Lung (tissue), 12 donors: Measurements from ENCODE around the gene SPATA20. TPM values are rescaled to one million over a fixed set of nuclear protein-coding genes. Genes with fewer than 3 reads are reported as not detected.

ENCODE experiments used
- ATAC-seq: fragments of 200-7000 bp; cut with Tn5 transposase; one replicate; pipeline ENCODE4 v1.9.1; 2020; ENCODE audit warnings: moderate number of reproducible peaks; ENCODE audit not compliant: insufficient read depth, low FRiP score
- DNase-seq, 3 donors: peaks; one replicate each; pipeline ENCODE4 v3.0.0-alpha.2; 2013 to 2017
- H3K27ac ChIP-seq, 2 donors: one replicate each; pipeline ENCODE4 v1.5.1; 2013; ENCODE audit warnings: mild to moderate bottlenecking in 2 of 2, moderate library complexity in 2 of 2, control low read depth in 1 of 2, inconsistent platforms in 1 of 2, low read depth in 1 of 2, low read length in 1 of 2
- H3K27me3 ChIP-seq, 3 donors: one replicate each; pipeline ENCODE4 v1.5.1; 2013; ENCODE audit warnings: low read length in 2 of 3; ENCODE audit not compliant: control insufficient read depth in 3 of 3, insufficient read depth in 3 of 3
- H3K36me3 ChIP-seq, 4 donors: one replicate each; pipeline ENCODE4 v1.5.1; 2013; ENCODE audit warnings: low read length in 4 of 4, mild to moderate bottlenecking in 1 of 4, moderate library complexity in 1 of 4; ENCODE audit not compliant: control insufficient read depth in 4 of 4, insufficient read depth in 4 of 4
- H3K4me1 ChIP-seq, 5 donors: one replicate each; pipeline ENCODE4 v1.5.1; 2013; ENCODE audit warnings: low read length in 5 of 5, mild to moderate bottlenecking in 2 of 5, moderate library complexity in 1 of 5; ENCODE audit not compliant: control insufficient read depth in 5 of 5, insufficient read depth in 5 of 5
- H3K4me3 ChIP-seq: one replicate; pipeline ENCODE4 v1.5.1; 2013; ENCODE audit warnings: mild to moderate bottlenecking, control low read depth, moderate library complexity
- H3K9ac ChIP-seq, 2 donors: one replicate each; pipeline ENCODE4 v1.5.1; 2013; ENCODE audit warnings: low read length in 2 of 2, control low read depth in 1 of 2; ENCODE audit not compliant: insufficient read depth in 1 of 2
- H3K9me3 ChIP-seq, 4 donors: one replicate each; pipeline ENCODE4 v1.5.1; 2013; ENCODE audit warnings: low read length in 3 of 4, mild to moderate bottlenecking in 1 of 4, moderate library complexity in 1 of 4; ENCODE audit not compliant: control insufficient read depth in 4 of 4, insufficient read depth in 3 of 4
- CTCF ChIP-seq: IDR thresholded peaks from 2 replicates; pipeline ENCODE4 v1.5.1; 2012; ENCODE audit warnings: mild to moderate bottlenecking; ENCODE audit errors: control extremely low read depth, extremely low read depth
- WGBS, 2 donors: extraction: QIAGEN DNeasy Blood & Tissue Kit; methylation state at CpG; one replicate each; pipeline ENCODE4 v1.1.7; 2013; 5-methylcytosine and 5-hydroxymethylcytosine counted together
- polyA plus RNA-seq, 2 donors: library from polyadenylated mRNA; stranded (reverse); fragments of 200-250 nt; gene quantifications; one replicate each; pipeline ENCODE4 v1.2.1, GENCODE V29; 2013
- total RNA-seq, 2 donors: library from RNA; depleted of rRNA in 1 of 2; stranded (reverse); fragments of >200 nt in 1 of 2; gene quantifications; one replicate each; pipeline ENCODE4 v1.2.1, GENCODE V29; 2014 to 2021
- donor health status: control.
- donor health status: control.
- donor health status: Bipolar disorder and iron deficiency.
- donor health status: healthy.
- donor health status: DM: yes; HTN: yes; CAD: no.

SPATA20 gene
- total and polyA plus RNA-seq, 4 donors = 10.5 to 37.8 (median 29.0) TPM

GRCh38 chr17:50568659-50569058 is 21.7 kb downstream of the SPATA20 start:
- DNase-seq (no peak), ATAC-seq (no peak)
- 88 to 97% methylated on average over 11 to 12 of the region's 12 CpGs for WGBS, 2 donors
- Histone ChIP-seq H3K9me3 (peaks cover 0 to 2% (median 0%) of the 10 kb centered on the region in 4 donors), H3K36me3 (peaks cover 0 to 12% (median 4%) of the 10 kb centered on the region in 4 donors), H3K9ac (no peak overlapping the region), H3K4me1 (peaks cover 0 to 33% (median 11%) of the 10 kb centered on the region in 5 donors), H3K27me3 (peaks cover 0 to 6% (median 0%) of the 10 kb centered on the region in 3 donors), H3K27ac (no peak overlapping the region), H3K4me3 (no peak overlapping the region)
- TF ChIP-seq CTCF = no peak

GRCh38 chr17:50569592-50569991 is 22.6 kb downstream of the SPATA20 start:
- no peak overlapping the region for H3K4me3 ChIP-seq
- peaks cover 0 to 2% (median 0%) of the 10 kb centered on the region in 4 donors for H3K9me3 ChIP-seq
- no peak for TF ChIP-seq CTCF
- peaks cover 0 to 4% (median 0%) of the 10 kb centered on the region in 3 donors for H3K27me3 ChIP-seq
- no peak for ATAC-seq
- H3K9ac ChIP-seq = no peak overlapping the region
- H3K36me3 ChIP-seq = peaks cover 0 to 14% (median 5%) of the 10 kb centered on the region in 4 donors
- DNase-seq = no peak
- peaks cover 0 to 26% (median 11%) of the 10 kb centered on the region in 5 donors for H3K4me1 ChIP-seq
- WGBS, 2 donors = 88 to 92% methylated on average over 7 of the region's 7 CpGs
- H3K27ac ChIP-seq = no peak overlapping the region

GRCh38 chr17:50570032-50570431 is 23.1 kb downstream of the SPATA20 start:
- Histone ChIP-seq H3K9ac (no peak overlapping the region), H3K27me3 (no peaks in the 10 kb centered on the region), H3K36me3 (peaks cover 0 to 18% (median 5%) of the 10 kb centered on the region in 4 donors), H3K27ac (no peak overlapping the region), H3K4me1 (peaks cover 0 to 24% (median 8%) of the 10 kb centered on the region in 5 donors), H3K9me3 (peaks cover 0 to 2% (median 0%) of the 10 kb centered on the region in 4 donors), H3K4me3 (no peak overlapping the region)
- no peak for TF ChIP-seq CTCF
- ATAC-seq = no peak
- WGBS, 2 donors = 93 to 97% methylated on average over 8 of the region's 8 CpGs
- DNase-seq = no peak

- WGBS, 2 donors = 88% methylated on average over 7 of the region's 7 CpGs
- H3K36me3 ChIP-seq = peaks cover 0 to 22% (median 5%) of the 10 kb centered on the region in 4 donors
- no peak for TF ChIP-seq CTCF
Measured at GRCh38 chr17:50570528-50570927, 23.6 kb downstream of the SPATA20 start.

More at GRCh38 chr17:50570528-50570927, 23.6 kb downstream of the SPATA20 start:
- H3K9me3 ChIP-seq = peaks cover 0 to 2% (median 0%) of the 10 kb centered on the region in 4 donors
- H3K4me3 ChIP-seq = no peak overlapping the region
- no peaks in the 10 kb centered on the region for H3K27me3 ChIP-seq
- peaks cover 0 to 20% (median 3%) of the 10 kb centered on the region in 5 donors for H3K4me1 ChIP-seq
- no peak for ATAC-seq
- no peak overlapping the region for H3K9ac ChIP-seq
- H3K27ac ChIP-seq = no peak overlapping the region
- no peak for DNase-seq
